ENCODE data around the gene ZDHHC5.

Gene ZDHHC5

GRCh38 chr11:57667736-57668433 lies at the start of gene ZDHHC5:
TSS of gene ZDHHC5 (plus strand) at chr11:57668114. CDS start at chr11:57673091, 4,977 bp downstream.
- Histone ChIP-seq H3K36me3 (ENCODE audit: insufficient read depth, low read length) (peaks cover 15% of the 10 kb centered on the region), H3K79me2 (ENCODE audit: control insufficient read depth, insufficient read depth, low read length, unreplicated experiment) (peaks cover 49% of the 10 kb centered on the region), H3K27me3 (ENCODE audit: insufficient read depth, low read length) (no peaks in the 10 kb centered on the region), H3K27ac (ENCODE audit: low read depth, low read length) (peak within 1 kb of the TSS; percentile 98), H2AFZ (ENCODE audit: low read length, unreplicated experiment) (peak within 1 kb of the TSS; percentile 96), H3K4me1 (ENCODE audit: control insufficient read depth, insufficient read depth, low read length, unreplicated experiment) (peaks cover 11% of the 10 kb centered on the region), H3K4me3 (ENCODE audit: low read depth, low read length) (peak within 1 kb of the TSS; percentile 84)

- Histone ChIP-seq H3K36me3 (ENCODE audit: insufficient read depth, low read length) (peaks cover 13% of the 10 kb centered on the region; the same call in 1 of the 2 replicates), H3K4me3 (ENCODE audit: low read depth, low read length) (no peak overlapping the region), H3K79me2 (ENCODE audit: control insufficient read depth, insufficient read depth, low read length, unreplicated experiment) (no peaks in the 10 kb centered on the region), H3K27me3 (ENCODE audit: insufficient read depth, low read length) (no peaks in the 10 kb centered on the region), H3K27ac (ENCODE audit: low read depth, low read length) (no peak overlapping the region), H2AFZ (ENCODE audit: low read length, unreplicated experiment) (no peak overlapping the region), H3K4me1 (ENCODE audit: control insufficient read depth, insufficient read depth, low read length, unreplicated experiment) (no peaks in the 10 kb centered on the region)
Measured at GRCh38 chr11:57618438-57618837, 49.5 kb upstream of the ZDHHC5 start.

- H3K4me3 ChIP-seq (ENCODE audit: low read depth, low read length), result no peak overlapping the region
- H3K4me1 ChIP-seq (ENCODE audit: control insufficient read depth, insufficient read depth, low read length, unreplicated experiment), result no peaks in the 10 kb centered on the region
- H3K79me2 ChIP-seq (ENCODE audit: control insufficient read depth, insufficient read depth, low read length, unreplicated experiment), result no peaks in the 10 kb centered on the region
- no peak overlapping the region for H2AFZ ChIP-seq (ENCODE audit: low read length, unreplicated experiment)
- no peaks in the 10 kb centered on the region for H3K27me3 ChIP-seq (ENCODE audit: insufficient read depth, low read length)
- peaks cover 13% of the 10 kb centered on the region; the same call in 1 of the 2 replicates for H3K36me3 ChIP-seq (ENCODE audit: insufficient read depth, low read length)
- no peak overlapping the region for H3K27ac ChIP-seq (ENCODE audit: low read depth, low read length)
Measured at GRCh38 chr11:57619331-57619730, 48.6 kb upstream of the ZDHHC5 start.

DNA sequence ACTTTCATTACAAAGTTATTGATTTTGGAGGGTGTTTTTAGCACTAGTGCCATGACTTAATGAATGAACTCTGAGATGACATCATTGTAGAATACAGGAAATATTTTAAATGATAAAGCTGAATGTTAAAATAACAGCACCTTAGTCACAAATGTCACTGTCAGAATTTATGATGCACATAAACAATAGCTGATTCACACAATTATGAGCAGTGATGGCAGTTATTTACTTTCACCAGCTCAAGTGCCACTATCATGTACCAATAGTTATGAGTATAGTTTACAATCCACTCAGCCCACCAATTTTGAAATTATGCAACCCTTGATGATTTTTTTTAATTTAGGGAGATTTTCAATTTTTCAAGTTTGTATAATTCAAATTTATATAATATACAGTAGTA lies 47.4 kb upstream of the ZDHHC5 start:
- Histone ChIP-seq H3K4me3 (ENCODE audit: low read depth, low read length) (no peak overlapping the region), H3K4me1 (ENCODE audit: control insufficient read depth, insufficient read depth, low read length, unreplicated experiment) (no peaks in the 10 kb centered on the region), H3K36me3 (ENCODE audit: insufficient read depth, low read length) (peaks cover 11% of the 10 kb centered on the region; the same call in 1 of the 2 replicates), H3K79me2 (ENCODE audit: control insufficient read depth, insufficient read depth, low read length, unreplicated experiment) (no peaks in the 10 kb centered on the region), H2AFZ (ENCODE audit: low read length, unreplicated experiment) (no peak overlapping the region), H3K27ac (ENCODE audit: low read depth, low read length) (no peak overlapping the region), H3K27me3 (ENCODE audit: insufficient read depth, low read length) (no peaks in the 10 kb centered on the region)

- Histone ChIP-seq H2AFZ (ENCODE audit: low read length, unreplicated experiment) (no peak overlapping the region), H3K27ac (ENCODE audit: low read depth, low read length) (no peak overlapping the region), H3K36me3 (ENCODE audit: insufficient read depth, low read length) (peaks cover 11% of the 10 kb centered on the region; the same call in 1 of the 2 replicates), H3K4me3 (ENCODE audit: low read depth, low read length) (no peak overlapping the region), H3K4me1 (ENCODE audit: control insufficient read depth, insufficient read depth, low read length, unreplicated experiment) (no peaks in the 10 kb centered on the region), H3K27me3 (ENCODE audit: insufficient read depth, low read length) (no peaks in the 10 kb centered on the region), H3K79me2 (ENCODE audit: control insufficient read depth, insufficient read depth, low read length, unreplicated experiment) (no peaks in the 10 kb centered on the region)
Measured at GRCh38 chr11:57622263-57622662, 45.7 kb upstream of the ZDHHC5 start.

DNA sequence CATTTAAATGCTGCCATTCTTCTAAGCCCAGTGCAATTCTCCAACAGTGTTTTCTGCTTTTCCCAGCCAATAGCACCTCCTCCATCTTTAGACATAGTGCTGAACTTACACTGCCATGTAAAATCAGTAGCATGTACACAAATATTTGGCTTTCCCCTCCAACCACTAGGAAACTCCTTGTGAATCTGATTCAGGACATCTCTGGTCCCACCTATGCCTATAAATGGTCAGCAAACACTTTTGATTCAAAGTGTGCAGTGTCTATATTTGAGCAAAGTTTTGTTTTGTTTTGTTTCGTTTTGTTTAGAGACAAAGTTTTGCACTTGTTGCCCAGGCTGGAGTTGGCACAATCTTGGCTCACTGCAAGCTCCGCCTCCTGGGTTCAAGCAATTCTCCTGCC lies 43.0 kb upstream of the ZDHHC5 start:
- Histone ChIP-seq H3K27me3 (ENCODE audit: insufficient read depth, low read length) (no peaks in the 10 kb centered on the region), H2AFZ (ENCODE audit: low read length, unreplicated experiment) (no peak overlapping the region), H3K4me3 (ENCODE audit: low read depth, low read length) (no peak overlapping the region), H3K4me1 (ENCODE audit: control insufficient read depth, insufficient read depth, low read length, unreplicated experiment) (no peaks in the 10 kb centered on the region), H3K36me3 (ENCODE audit: insufficient read depth, low read length) (0 out of 2 replicates have a peak, but pooled peaks cover 1% of the 10 kb centered on the region), H3K27ac (ENCODE audit: low read depth, low read length) (no peak overlapping the region), H3K79me2 (ENCODE audit: control insufficient read depth, insufficient read depth, low read length, unreplicated experiment) (no peaks in the 10 kb centered on the region)

- Histone ChIP-seq H3K27ac (ENCODE audit: low read depth, low read length) (no peak overlapping the region), H3K4me3 (ENCODE audit: low read depth, low read length) (no peak overlapping the region), H2AFZ (ENCODE audit: low read length, unreplicated experiment) (no peak overlapping the region)
Measured at GRCh38 chr11:57626895-57627294, 41.0 kb upstream of the ZDHHC5 start.

GRCh38 chr11:57630171-57630570 lies 37.7 kb upstream of the ZDHHC5 start:
- H3K27ac ChIP-seq (ENCODE audit: low read depth, low read length), result no peak overlapping the region
- H3K27me3 ChIP-seq (ENCODE audit: insufficient read depth, low read length), result peaks cover 27% of the 10 kb centered on the region; the same call in 1 of the 2 replicates
- no peaks in the 10 kb centered on the region for H3K36me3 ChIP-seq (ENCODE audit: insufficient read depth, low read length)
- H3K4me3 ChIP-seq (ENCODE audit: low read depth, low read length), result no peak overlapping the region
- no peaks in the 10 kb centered on the region for H3K79me2 ChIP-seq (ENCODE audit: control insufficient read depth, insufficient read depth, low read length, unreplicated experiment)
- no peaks in the 10 kb centered on the region for H3K4me1 ChIP-seq (ENCODE audit: control insufficient read depth, insufficient read depth, low read length, unreplicated experiment)
- H2AFZ ChIP-seq (ENCODE audit: low read length, unreplicated experiment), result no peak overlapping the region

More at GRCh38 chr11:57626895-57627294, 41.0 kb upstream of the ZDHHC5 start:
- H3K79me2 ChIP-seq (ENCODE audit: control insufficient read depth, insufficient read depth, low read length, unreplicated experiment), result no peaks in the 10 kb centered on the region
- no peaks in the 10 kb centered on the region for H3K36me3 ChIP-seq (ENCODE audit: insufficient read depth, low read length)
- H3K4me1 ChIP-seq (ENCODE audit: control insufficient read depth, insufficient read depth, low read length, unreplicated experiment), result no peaks in the 10 kb centered on the region
- H3K27me3 ChIP-seq (ENCODE audit: insufficient read depth, low read length), result peaks cover 13% of the 10 kb centered on the region; the same call in 1 of the 2 replicates

DNA sequence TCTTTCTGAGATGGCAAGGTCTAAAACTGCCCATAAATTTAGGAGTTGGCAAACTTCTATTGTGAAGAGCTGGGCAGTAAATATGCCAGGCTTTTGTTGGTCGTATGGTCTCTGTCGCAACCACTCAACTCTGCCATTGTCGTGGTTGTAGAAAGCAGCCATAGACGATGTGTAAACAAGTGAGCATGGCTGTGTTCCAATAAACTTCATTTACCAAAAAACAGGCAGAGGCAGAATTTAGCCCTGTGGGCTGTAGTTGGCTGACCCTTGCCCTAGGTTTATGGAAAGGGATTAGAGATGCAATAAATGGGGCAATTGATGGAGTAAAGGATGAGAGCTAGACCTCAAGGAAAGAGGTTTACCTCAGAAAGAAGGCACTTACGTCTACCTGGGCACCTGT lies 35.8 kb upstream of the ZDHHC5 start:
- Histone ChIP-seq H3K4me3 (ENCODE audit: low read depth, low read length) (no peak overlapping the region), H3K4me1 (ENCODE audit: control insufficient read depth, insufficient read depth, low read length, unreplicated experiment) (no peaks in the 10 kb centered on the region), H3K27me3 (ENCODE audit: insufficient read depth, low read length) (peaks cover 27% of the 10 kb centered on the region; the same call in 1 of the 2 replicates), H3K27ac (ENCODE audit: low read depth, low read length) (no peak overlapping the region), H2AFZ (ENCODE audit: low read length, unreplicated experiment) (no peak overlapping the region), H3K36me3 (ENCODE audit: insufficient read depth, low read length) (no peaks in the 10 kb centered on the region), H3K79me2 (ENCODE audit: control insufficient read depth, insufficient read depth, low read length, unreplicated experiment) (no peaks in the 10 kb centered on the region)

GRCh38 chr11:57633394-57634070 lies 34.4 kb upstream of the ZDHHC5 start:
- no peak overlapping the region for H3K4me3 ChIP-seq (ENCODE audit: low read depth, low read length)
- no peaks in the 10 kb centered on the region for H3K36me3 ChIP-seq (ENCODE audit: insufficient read depth, low read length)
- H3K27me3 ChIP-seq (ENCODE audit: insufficient read depth, low read length), result peaks cover 27% of the 10 kb centered on the region; the same call in 1 of the 2 replicates
- peaks cover 4% of the 10 kb centered on the region for H3K79me2 ChIP-seq (ENCODE audit: control insufficient read depth, insufficient read depth, low read length, unreplicated experiment)
- no peak overlapping the region for H2AFZ ChIP-seq (ENCODE audit: low read length, unreplicated experiment)
- peaks cover 6% of the 10 kb centered on the region for H3K4me1 ChIP-seq (ENCODE audit: control insufficient read depth, insufficient read depth, low read length, unreplicated experiment)
- no peak overlapping the region for H3K27ac ChIP-seq (ENCODE audit: low read depth, low read length)

Data from ACC112 (cell line).